H1 (cell line): ENCODE data around the gene RHBDF2. TPM values are rescaled to one million over a fixed set of nuclear protein-coding genes. Genes with fewer than 3 reads are reported as not detected.

ENCODE experiments used
- CTCF ChIA-PET: fragments of 300-600 bp; sonication (Branson Sonifier 250); formaldehyde crosslinking; loops from one replicate; lab custom pipeline; 2021; ENCODE audit not compliant: partially characterized antibody; lab: Charles Lee
- POLR2A ChIA-PET: fragments of 300-600 bp; sonication (Branson Sonifier 250); formaldehyde crosslinking; loops from one replicate; lab custom pipeline; 2021; ENCODE audit warnings: inconsistent platforms; ENCODE audit not compliant: partially characterized antibody; lab: Charles Lee
- DNase-seq, 2 experiments: peaks; one replicate each; pipeline versions ENCODE4 v3.0.0 to v3.0.0-alpha.2; 2010 to 2022; ENCODE audit warnings: low spot score in 2 of 2, low read depth in 1 of 2, mixed read lengths in 1 of 2
- FAIRE-seq: peaks from 2 replicates; lab custom pipeline; 2011; peaks lifted over from hg19 to GRCh38; lab: Jason Lieb, UNC
- H2AFZ ChIP-seq: 2 replicates; pipeline ENCODE4 v1.8.1; 2012; ENCODE audit warnings: low read length, inconsistent platforms
- H2AK5ac ChIP-seq: 2 replicates; pipeline ENCODE4 v1.6.1; 2013; ENCODE audit warnings: low read depth, low read length
- H2BK120ac ChIP-seq: replicated peaks from 2 replicates; pipeline ENCODE3; 2013; ENCODE audit warnings: low read depth, low read length, inconsistent platforms
- H2BK12ac ChIP-seq: 2 replicates; pipeline ENCODE4 v1.6.1; 2013; ENCODE audit warnings: low read depth, low read length
- H2BK15ac ChIP-seq: 2 replicates; pipeline ENCODE4 v1.6.1; 2013; ENCODE audit warnings: low read length
- H2BK20ac ChIP-seq: 2 replicates; pipeline ENCODE4 v1.6.1; 2013; ENCODE audit warnings: low read length
- H2BK5ac ChIP-seq: 2 replicates; pipeline ENCODE4 v1.6.1; 2013; ENCODE audit warnings: low read depth, low read length
- H3K14ac ChIP-seq: 2 replicates; pipeline ENCODE4 v1.6.1; 2013; ENCODE audit warnings: inconsistent platforms; ENCODE audit not compliant: insufficient read length
- H3K18ac ChIP-seq: 2 replicates; pipeline ENCODE4 v1.6.1; 2013; ENCODE audit warnings: low read length; ENCODE audit errors: extremely low read depth
- H3K23ac ChIP-seq: 2 replicates; pipeline ENCODE4 v1.6.1; 2013; ENCODE audit warnings: inconsistent platforms; ENCODE audit not compliant: insufficient read length
- H3K23me2 ChIP-seq: 2 replicates; pipeline ENCODE4 v1.6.1; 2013; ENCODE audit warnings: low read depth, low read length
- H3K27ac ChIP-seq: 2 replicates; pipeline ENCODE4 v1.6.1; 2011; ENCODE audit warnings: low read depth, low read length, inconsistent platforms
- H3K27me3 ChIP-seq, 4 experiments: replicated peaks in 1 of 4; 1 replicate in 1 of 4; 2 replicates in 3 of 4; pipeline versions ENCODE4 v1.6.1 to v1.8.1; 2011 to 2013; ENCODE audit warnings: low read length in 3 of 4, mild to moderate bottlenecking in 3 of 4, inconsistent platforms in 2 of 4, mixed read lengths in 2 of 4, moderate library complexity in 1 of 4; ENCODE audit not compliant: control insufficient read depth in 3 of 4, insufficient read depth in 3 of 4; ENCODE audit errors: extremely low read depth in 1 of 4
- H3K36me3 ChIP-seq, 4 experiments: 2 replicates each; pipeline versions ENCODE4 v1.6.1 to v1.8.1; 2011 to 2013; ENCODE audit warnings: mild to moderate bottlenecking in 4 of 4, low read length in 3 of 4, moderate library complexity in 2 of 4, control low read depth in 1 of 4, inconsistent platforms in 1 of 4; ENCODE audit not compliant: insufficient read depth in 4 of 4, control insufficient read depth in 2 of 4
- H3K4ac ChIP-seq: replicated peaks from 2 replicates; pipeline ENCODE3; 2013; ENCODE audit warnings: low read length, low read depth, mixed read lengths, inconsistent platforms; ENCODE audit not compliant: insufficient read length
- H3K4me1 ChIP-seq, 4 experiments: replicated peaks in 1 of 4; 1 replicate in 1 of 4; 2 replicates in 3 of 4; pipeline versions ENCODE4 v1.6.1 to v1.8.1; 2011 to 2013; ENCODE audit warnings: low read length in 3 of 4, inconsistent platforms in 2 of 4, mixed read lengths in 1 of 4; ENCODE audit not compliant: insufficient read depth in 4 of 4, control insufficient read depth in 3 of 4
- H3K4me2 ChIP-seq, 2 experiments: 2 replicates each; pipeline versions ENCODE4 v1.6.1 to v1.8.1; 2011 to 2013; ENCODE audit warnings: low read depth in 2 of 2, low read length in 2 of 2, control low read depth in 1 of 2, inconsistent platforms in 1 of 2, mild to moderate bottlenecking in 1 of 2; ENCODE audit not compliant: insufficient read depth in 1 of 2
- H3K4me3 ChIP-seq, 4 experiments: fragments of 200-600, 300-600 bp in 1 of 4; sonication (generic), shearing (Covaris generic), sonication (Bioruptor Twin) in 1 of 4; 2 replicates each; pipeline versions ENCODE4 v1.5.1 to v1.8.1; 2011 to 2016; ENCODE audit warnings: low read length in 4 of 4, low read depth in 3 of 4, control low read depth in 2 of 4, inconsistent platforms in 2 of 4, mild to moderate bottlenecking in 2 of 4, mixed read lengths in 1 of 4, moderate library complexity in 1 of 4; ENCODE audit not compliant: insufficient read depth in 2 of 4; ENCODE audit errors: extremely low read depth in 1 of 4
- H3K56ac ChIP-seq: replicated peaks from 2 replicates; pipeline ENCODE3; 2013; ENCODE audit warnings: low read depth, mild to moderate bottlenecking, mixed read lengths, low read length, inconsistent platforms; ENCODE audit not compliant: insufficient read length
- H3K79me1 ChIP-seq: 2 replicates; pipeline ENCODE4 v1.6.1; 2013; ENCODE audit warnings: low read depth, low read length, control low read depth
- H3K79me2 ChIP-seq, 2 experiments: 2 replicates each; pipeline versions ENCODE4 v1.6.1 to v1.8.1; 2012 to 2013; ENCODE audit warnings: low read length in 2 of 2, mild to moderate bottlenecking in 2 of 2, inconsistent platforms in 1 of 2; ENCODE audit not compliant: insufficient read depth in 2 of 2, control insufficient read depth in 1 of 2
- H3K9ac ChIP-seq, 4 experiments: replicated peaks in 1 of 4; 1 replicate in 1 of 4; 2 replicates in 3 of 4; pipeline versions ENCODE4 v1.6.1 to v1.8.1; 2011 to 2013; ENCODE audit warnings: low read depth in 3 of 4, low read length in 3 of 4, control low read depth in 2 of 4, mild to moderate bottlenecking in 2 of 4, moderate library complexity in 2 of 4, inconsistent platforms in 1 of 4; ENCODE audit errors: extremely low read depth in 1 of 4
- H3K9me3 ChIP-seq, 2 experiments: 2 replicates each; pipeline versions ENCODE4 v1.6.1 to v1.8.1; 2012 to 2013; ENCODE audit warnings: mild to moderate bottlenecking in 2 of 2, moderate library complexity in 2 of 2, control low read depth in 1 of 2, inconsistent platforms in 1 of 2, low read depth in 1 of 2, low read length in 1 of 2, mixed read lengths in 1 of 2; ENCODE audit not compliant: insufficient read depth in 2 of 2
- H4K20me1 ChIP-seq, 2 experiments: replicated peaks in 1 of 2; 2 replicates each; pipeline versions ENCODE3 to v1.8.1; 2011 to 2013; ENCODE audit warnings: inconsistent platforms in 2 of 2, low read length in 2 of 2, mild to moderate bottlenecking in 1 of 2; ENCODE audit not compliant: insufficient read depth in 2 of 2, control insufficient read depth in 1 of 2
- H4K5ac ChIP-seq: 2 replicates; pipeline ENCODE4 v1.6.1; 2013; ENCODE audit warnings: low read length, low read depth, mixed read lengths, inconsistent platforms; ENCODE audit not compliant: insufficient read length
- H4K8ac ChIP-seq: 2 replicates; pipeline ENCODE4 v1.8.0; 2013; ENCODE audit warnings: mild to moderate bottlenecking, moderate library complexity, low read length, inconsistent platforms; ENCODE audit not compliant: insufficient read depth; ENCODE audit errors: extremely low read depth
- H4K91ac ChIP-seq: replicated peaks from 2 replicates; pipeline ENCODE3; 2013; ENCODE audit warnings: low read length, mixed read lengths, inconsistent platforms; ENCODE audit not compliant: insufficient read length
- CEBPB ChIP-seq: IDR thresholded peaks from 2 replicates; pipeline ENCODE4 v1.6.1; 2012; ENCODE audit warnings: low read depth, low read length
- POU5F1 ChIP-seq: IDR thresholded peaks from 2 replicates; pipeline ENCODE4 v1.6.1; 2011; ENCODE audit warnings: low read depth, mild to moderate bottlenecking, low read length, moderate library complexity
- RNF2 ChIP-seq: fragments of 200-900, 300-1000 bp; sonication (generic); IDR thresholded peaks from 2 replicates; pipeline ENCODE4 v1.7.1; 2016; ENCODE audit warnings: borderline replicate concordance, low read depth, mild to moderate bottlenecking, antibody characterized with exemption, low read length; ENCODE audit not compliant: poor library complexity, severe bottlenecking; ENCODE audit errors: missing control alignments
- SIRT6 ChIP-seq: IDR thresholded peaks from one replicate; pipeline ENCODE4 v1.7.1; 2012; ENCODE audit warnings: low read length, inconsistent platforms
- TAF7 ChIP-seq: optimal IDR thresholded peaks from 2 replicates; pipeline ENCODE3; 2011; ENCODE audit warnings: low read depth, mild to moderate bottlenecking, inconsistent platforms, low read length, moderate library complexity, borderline replicate concordance
- WGBS, 2 experiments: shearing (Covaris generic) in 1 of 2; methylation state at CpG; one replicate each; pipeline versions ENCODE4 v1.1.6 to v1.1.7; 2013 to 2015; ENCODE audit warnings: low lambda C conversion rate in 2 of 2, mixed read lengths in 2 of 2, inconsistent platforms in 1 of 2, low coverage in 1 of 2, missing lambda C conversion rate in 1 of 2; ENCODE audit not compliant: insufficient replicate concordance in 2 of 2, insufficient coverage in 1 of 2, insufficient read length in 1 of 2; ENCODE audit errors: extremely low coverage in 1 of 2, missing lambda C conversion rate in 1 of 2; 5-methylcytosine and 5-hydroxymethylcytosine counted together
- polyA plus RNA-seq, 7 experiments: library from polyadenylated mRNA; depleted of rRNA in 3 of 7; stranded (reverse) in 5 of 7; unstranded in 2 of 7; fragments of >200 nt in 5 of 7; fragments of 200-250 nt in 2 of 7; gene quantifications; 1 replicate in 5 of 7; 2 replicates in 1 of 7; 4 replicates in 1 of 7; pipeline versions ENCODE4 v1.2.1 to v1.2.3, GENCODE V29; 2011 to 2013; ENCODE audit warnings: missing spikeins in 2 of 7, mixed read lengths in 2 of 7
- total RNA-seq: library from RNA; stranded (reverse); fragmentation: NEBNext Ultra II Directional; extraction: Animal tissue kit (Norgen Biotek cat#: 25700); gene quantifications from 2 replicates; pipeline ENCODE4 v1.2.1, GENCODE V29; 2021

The RHBDF2 gene
- total and polyA plus RNA-seq, 2 of the 8 experiments (the other 6 are each of a cell fraction or from before 2014, with no cell fraction given) = 21.2 to 25.9 TPM

- CTCF ChIA-PET = interaction anchor here (0.9 to 10.8 kb wide), 13 partner anchors 12 to 189 kb away, joined by 3 to 260 read pairs (median 17); partner anchors contain the start of genes CYGB, PRCD and RHBDF2
- no peaks in the 10 kb centered on the region for H3K23me2 ChIP-seq
- H3K18ac ChIP-seq = no peak overlapping the region; the same call in 1 of the 2 replicates
- peaks cover 0 to 5% (median 0%) of the 10 kb centered on the region in 4 experiments; a peak in 3 of 7 replicates for H3K27me3 ChIP-seq
- WGBS, 2 experiments = 87% methylated on average over 25 of the region's 25 CpGs; no CpG with 5 or more reads in 1 of the 2 experiments
- no peak for DNase-seq
- H2AK5ac ChIP-seq = peak overlapping the region; percentile 93; the same call in 1 of the 2 replicates
- H3K56ac ChIP-seq = no peak overlapping the region
- H3K79me2 ChIP-seq = no peaks in the 10 kb centered on the region
- no peak overlapping the region for H4K8ac ChIP-seq
- H3K4me1 ChIP-seq = peaks cover 0 to 26% (median 18%) of the 10 kb centered on the region in 4 experiments; a peak in 6 of 7 replicates
- H4K5ac ChIP-seq = no peak overlapping the region
- 0 out of 2 replicates have a peak overlapping the region, but pooled peaks have one; percentile 5 for H2AFZ ChIP-seq
- POLR2A ChIA-PET = interaction anchor here (0.7 to 6.3 kb wide), 7 partner anchors 19 to 207 kb away, joined by 3 to 42 read pairs (median 4); no protein-coding TSS in a partner anchor
- no peak overlapping the region for H3K9ac ChIP-seq
- peak overlapping the region; percentile 61; the same call in 1 of the 2 replicates for H2BK20ac ChIP-seq
- no peak overlapping the region for H2BK120ac ChIP-seq
- no peaks in the 10 kb centered on the region for H4K20me1 ChIP-seq
- H3K9me3 ChIP-seq = no peaks in the 10 kb centered on the region
- H2BK15ac ChIP-seq = peak overlapping the region; percentile 96; the same call in 1 of the 2 replicates
- no peak overlapping the region for H3K14ac ChIP-seq
- H3K4me3 ChIP-seq = no peak overlapping the region
- no peak overlapping the region for H3K27ac ChIP-seq
- H3K4me2 ChIP-seq = no peak overlapping the region
- H2BK5ac ChIP-seq = peak overlapping the region; percentile 48; the same call in 1 of the 2 replicates
- H4K91ac ChIP-seq = no peak overlapping the region
- H3K36me3 ChIP-seq = no peaks in the 10 kb centered on the region
- no peak overlapping the region for H3K23ac ChIP-seq
- H3K4ac ChIP-seq = no peak overlapping the region
- no peak for FAIRE-seq
- peak overlapping the region; percentile 62; the same call in 1 of the 2 replicates for H2BK12ac ChIP-seq
- no peak for TF ChIP-seq TAF7
- no peak for TF ChIP-seq POU5F1
- TF ChIP-seq RNF2 = no peak
- TF ChIP-seq SIRT6 = no peak
- no peak for TF ChIP-seq CEBPB
- TF ChIP-seq, all 59 proteins: peak for 0
- H3K79me1 ChIP-seq = no peaks in the 10 kb centered on the region; the same call in 1 of the 2 replicates
Observed at GRCh38 chr17:76524598-76525512, 23.6 kb upstream of the RHBDF2 start.
